ENCODE results near the gene TARS2. TPM values are rescaled to one million over a fixed set of nuclear protein-coding genes. Genes with fewer than 3 reads are reported as not detected.

TARS2 gene
- total RNA-seq, 1 experiment from 2014 or later, result 43.1 TPM

DNA sequence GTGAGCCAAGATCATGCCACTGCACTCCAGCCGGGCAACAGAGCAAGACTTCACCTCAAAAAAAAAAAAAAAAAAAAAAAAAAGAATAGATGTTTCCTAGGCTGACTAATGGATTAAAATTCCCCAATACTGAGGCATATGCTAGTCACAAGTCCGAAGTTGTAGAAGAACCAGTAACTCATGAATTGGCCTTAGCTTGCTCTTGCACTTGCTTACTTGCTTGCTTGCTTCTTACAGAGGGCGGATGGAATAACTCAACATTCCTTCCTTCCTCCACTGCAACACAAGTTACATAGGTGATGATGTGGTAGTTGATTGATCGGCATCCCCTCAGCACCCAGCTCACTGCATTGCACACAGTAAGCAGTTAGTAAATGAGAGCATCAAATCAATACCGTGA lies 2.8 kb upstream of the TARS2 start:
- ChIA-PET CTCF (interaction anchor here (0.6 to 1.8 kb wide), 6 partner anchors 25 to 399 kb away, joined by 3 to 5 read pairs (median 3); no protein-coding TSS in a partner anchor), POLR2A (interaction anchor here (0.5 to 4.6 kb wide), 6 partner anchors 14 to 524 kb away, joined by 3 to 32 read pairs (median 4); partner anchors contain the start of genes ADAMTSL4, FALEC and PRUNE1)
- Mint-ChIP-seq H3K4me3 (ENCODE audit: unreplicated experiment) (no peak overlapping the region), H3K9me3 (ENCODE audit: unreplicated experiment) (no peaks in the 10 kb centered on the region), H3K4me1 (ENCODE audit: insufficient read depth, unreplicated experiment) (peaks cover 14% of the 10 kb centered on the region), H3K36me3 (ENCODE audit: insufficient read depth, unreplicated experiment) (peaks cover 7% of the 10 kb centered on the region), H3K27ac (ENCODE audit: low read depth, unreplicated experiment) (no peak overlapping the region), H3K27me3 (ENCODE audit: insufficient read depth, unreplicated experiment) (no peaks in the 10 kb centered on the region)
- intact Hi-C loops (cut with micrococcal nuclease), result loop anchor here (2.0 to 10.0 kb wide), 3 partner anchors 33 to 330 kb away; partner anchors contain the start of genes ADAMTSL4 and FALEC
- DNase-seq (ENCODE audit: unreplicated experiment), result no peak
- no TSS peak for BruUV-seq (replicated peaks)
- TF ChIP-seq, protein P1, sequence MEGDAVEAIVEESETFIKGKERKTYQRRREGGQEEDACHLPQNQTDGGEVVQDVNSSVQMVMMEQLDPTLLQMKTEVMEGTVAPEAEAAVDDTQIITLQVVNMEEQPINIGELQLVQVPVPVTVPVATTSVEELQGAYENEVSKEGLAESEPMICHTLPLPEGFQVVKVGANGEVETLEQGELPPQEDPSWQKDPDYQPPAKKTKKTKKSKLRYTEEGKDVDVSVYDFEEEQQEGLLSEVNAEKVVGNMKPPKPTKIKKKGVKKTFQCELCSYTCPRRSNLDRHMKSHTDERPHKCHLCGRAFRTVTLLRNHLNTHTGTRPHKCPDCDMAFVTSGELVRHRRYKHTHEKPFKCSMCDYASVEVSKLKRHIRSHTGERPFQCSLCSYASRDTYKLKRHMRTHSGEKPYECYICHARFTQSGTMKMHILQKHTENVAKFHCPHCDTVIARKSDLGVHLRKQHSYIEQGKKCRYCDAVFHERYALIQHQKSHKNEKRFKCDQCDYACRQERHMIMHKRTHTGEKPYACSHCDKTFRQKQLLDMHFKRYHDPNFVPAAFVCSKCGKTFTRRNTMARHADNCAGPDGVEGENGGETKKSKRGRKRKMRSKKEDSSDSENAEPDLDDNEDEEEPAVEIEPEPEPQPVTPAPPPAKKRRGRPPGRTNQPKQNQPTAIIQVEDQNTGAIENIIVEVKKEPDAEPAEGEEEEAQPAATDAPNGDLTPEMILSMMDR (IDR thresholded peaks at IDR 0.05; ENCODE audit: unreplicated experiment), result no peak

DNA sequence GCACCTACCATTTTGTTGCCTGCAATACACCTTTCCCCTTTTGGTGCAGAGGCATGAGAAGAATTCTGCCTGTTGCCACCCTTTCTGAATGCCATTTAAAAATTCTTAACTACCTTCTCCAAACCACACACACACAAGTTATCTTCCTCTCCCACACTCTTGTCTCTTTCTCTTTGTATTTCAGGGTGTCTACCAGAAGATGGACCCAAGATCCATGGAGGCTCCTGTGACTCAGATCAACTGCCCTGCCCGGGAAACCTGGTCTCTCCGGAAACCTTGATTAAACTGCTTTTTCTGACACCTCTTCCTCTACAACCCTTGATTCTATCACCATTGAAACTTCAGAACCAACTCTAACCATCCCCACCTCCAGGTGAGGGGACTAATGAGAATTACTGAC lies 2.4 kb upstream of the TARS2 start:
- no peak overlapping the region for H3K4me3 Mint-ChIP-seq (ENCODE audit: unreplicated experiment)
- H3K27ac Mint-ChIP-seq (ENCODE audit: low read depth, unreplicated experiment), result no peak overlapping the region
- intact Hi-C loops (cut with micrococcal nuclease), result loop anchor here (1.0 to 10.0 kb wide), 5 partner anchors 32 to 330 kb away; partner anchors contain the start of genes ADAMTSL4 and FALEC
- TF ChIP-seq, protein P1 (IDR thresholded peaks at IDR 0.05; ENCODE audit: unreplicated experiment), result peak; percentile 49
- peaks cover 14% of the 10 kb centered on the region for H3K4me1 Mint-ChIP-seq (ENCODE audit: insufficient read depth, unreplicated experiment)
- peaks cover 11% of the 10 kb centered on the region for H3K36me3 Mint-ChIP-seq (ENCODE audit: insufficient read depth, unreplicated experiment)
- no peaks in the 10 kb centered on the region for H3K9me3 Mint-ChIP-seq (ENCODE audit: unreplicated experiment)
- CTCF ChIA-PET, result interaction anchor here (0.6 to 1.8 kb wide), 5 partner anchors 47 to 399 kb away, joined by 3 to 5 read pairs (median 3); no protein-coding TSS in a partner anchor
- DNase-seq (ENCODE audit: unreplicated experiment), result peak; percentile 66
- H3K27me3 Mint-ChIP-seq (ENCODE audit: insufficient read depth, unreplicated experiment), result no peaks in the 10 kb centered on the region
- POLR2A ChIA-PET, result interaction anchor here (1.2 to 4.6 kb wide), 4 partner anchors 14 to 120 kb away, joined by 3 to 32 read pairs (median 11); partner anchors contain the start of genes ADAMTSL4, FALEC and RPRD2
- no TSS peak for BruUV-seq (replicated peaks)

DNA sequence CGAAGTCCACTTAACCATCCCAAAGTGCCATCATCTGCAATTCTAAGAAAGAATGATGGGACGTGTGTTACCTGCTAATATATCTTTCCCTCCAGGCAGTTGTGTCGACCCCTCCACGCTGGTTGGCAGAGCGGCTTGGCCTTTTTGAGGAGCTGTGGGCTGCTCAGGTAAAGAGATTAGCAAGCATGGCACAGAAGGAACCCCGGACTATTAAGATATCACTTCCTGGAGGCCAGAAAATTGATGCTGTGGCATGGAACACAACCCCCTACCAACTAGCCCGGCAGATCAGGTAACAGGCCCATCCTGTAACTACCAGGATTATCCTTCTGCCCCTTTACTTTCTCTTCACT lies 520 bp downstream of the TARS2 start:
- no peak for DNase-seq (ENCODE audit: unreplicated experiment)
- TF ChIP-seq, protein P1 (IDR thresholded peaks at IDR 0.05; ENCODE audit: unreplicated experiment), result no peak
- ChIA-PET CTCF (interaction anchor here (0.6 to 1.7 kb wide), 4 partner anchors 28 to 508 kb away, joined by 3 to 5 read pairs (median 4); partner anchors contain the start of gene FALEC), POLR2A (interaction anchor here (0.6 to 4.6 kb wide), 31 partner anchors 9 to 519 kb away, joined by 3 to 32 read pairs (median 5); partner anchors contain the start of genes ANXA9, APH1A, ECM1 and ENSA)
- Mint-ChIP-seq H3K9me3 (ENCODE audit: unreplicated experiment) (no peaks in the 10 kb centered on the region), H3K27me3 (ENCODE audit: insufficient read depth, unreplicated experiment) (no peaks in the 10 kb centered on the region), H3K4me1 (ENCODE audit: insufficient read depth, unreplicated experiment) (peaks cover 14% of the 10 kb centered on the region), H3K4me3 (ENCODE audit: unreplicated experiment) (peak overlapping the region; percentile 99), H3K36me3 (ENCODE audit: insufficient read depth, unreplicated experiment) (peaks cover 40% of the 10 kb centered on the region), H3K27ac (ENCODE audit: low read depth, unreplicated experiment) (peak overlapping the region; percentile 93)
- intact Hi-C loops (cut with micrococcal nuclease), result loop anchor here (10.0 kb wide), 1 partner anchor 327 kb away; no protein-coding TSS in a partner anchor
- no TSS peak for BruUV-seq (replicated peaks)

DNA sequence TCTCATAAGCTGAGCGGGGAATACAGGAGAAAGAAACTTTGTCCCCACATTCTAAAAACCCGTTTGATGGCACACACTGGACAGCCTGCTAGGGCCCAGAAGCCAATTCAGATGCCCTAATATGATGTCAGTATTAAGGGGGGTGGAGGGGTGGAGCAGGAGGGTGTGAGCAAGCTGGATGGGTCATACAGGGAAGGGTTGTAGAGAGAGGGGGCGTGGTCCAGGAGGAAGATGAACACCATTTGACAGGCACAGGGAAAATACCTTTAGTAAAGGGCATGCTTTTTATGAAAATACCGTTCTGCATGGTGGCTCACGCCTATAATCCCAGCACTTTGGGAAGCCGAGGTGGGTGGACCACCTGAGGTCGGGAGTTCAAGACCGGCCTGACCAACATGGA lies 6.0 kb downstream of the TARS2 start:
- Mint-ChIP-seq H3K36me3 (ENCODE audit: insufficient read depth, unreplicated experiment) (peaks cover 88% of the 10 kb centered on the region), H3K9me3 (ENCODE audit: unreplicated experiment) (no peaks in the 10 kb centered on the region), H3K27ac (ENCODE audit: low read depth, unreplicated experiment) (no peak overlapping the region), H3K27me3 (ENCODE audit: insufficient read depth, unreplicated experiment) (no peaks in the 10 kb centered on the region), H3K4me1 (ENCODE audit: insufficient read depth, unreplicated experiment) (peaks cover 6% of the 10 kb centered on the region), H3K4me3 (ENCODE audit: unreplicated experiment) (no peak overlapping the region)
- POLR2A ChIA-PET, result interaction anchor here (0.6 kb wide), 1 partner anchor 53 kb away, joined by 3 read pairs; no protein-coding TSS in a partner anchor
- CTCF ChIA-PET, result interaction anchor here (1.2 kb wide), 1 partner anchor 39 kb away, joined by 3 read pairs; no protein-coding TSS in a partner anchor
- DNase-seq (ENCODE audit: unreplicated experiment), result no peak
- TF ChIP-seq, protein P1 (IDR thresholded peaks at IDR 0.05; ENCODE audit: unreplicated experiment), result no peak
- BruUV-seq (replicated peaks), result no TSS peak
- intact Hi-C loops (cut with micrococcal nuclease), result no loop called here
